GM21528 (cell line): ENCODE results near the gene ESYT2.
A peak's percentile ranks its signal among the peaks of the same experiment; 100 is the strongest.
"Not testable (repeated sequence)": the region's sequence is repeated elsewhere in the genome, so short reads cannot be mapped to it uniquely, and the experiment has no call there.

ENCODE experiments used
- ATAC-seq: cut with Tn5 transposase; IDR thresholded peaks from one replicate; pipeline ENCODE4 v1.9.1; 2021; ENCODE audit warnings: mild to moderate bottlenecking, moderate library complexity; ENCODE audit not compliant: unreplicated experiment, low FRiP score

Gene ESYT2

DNA sequence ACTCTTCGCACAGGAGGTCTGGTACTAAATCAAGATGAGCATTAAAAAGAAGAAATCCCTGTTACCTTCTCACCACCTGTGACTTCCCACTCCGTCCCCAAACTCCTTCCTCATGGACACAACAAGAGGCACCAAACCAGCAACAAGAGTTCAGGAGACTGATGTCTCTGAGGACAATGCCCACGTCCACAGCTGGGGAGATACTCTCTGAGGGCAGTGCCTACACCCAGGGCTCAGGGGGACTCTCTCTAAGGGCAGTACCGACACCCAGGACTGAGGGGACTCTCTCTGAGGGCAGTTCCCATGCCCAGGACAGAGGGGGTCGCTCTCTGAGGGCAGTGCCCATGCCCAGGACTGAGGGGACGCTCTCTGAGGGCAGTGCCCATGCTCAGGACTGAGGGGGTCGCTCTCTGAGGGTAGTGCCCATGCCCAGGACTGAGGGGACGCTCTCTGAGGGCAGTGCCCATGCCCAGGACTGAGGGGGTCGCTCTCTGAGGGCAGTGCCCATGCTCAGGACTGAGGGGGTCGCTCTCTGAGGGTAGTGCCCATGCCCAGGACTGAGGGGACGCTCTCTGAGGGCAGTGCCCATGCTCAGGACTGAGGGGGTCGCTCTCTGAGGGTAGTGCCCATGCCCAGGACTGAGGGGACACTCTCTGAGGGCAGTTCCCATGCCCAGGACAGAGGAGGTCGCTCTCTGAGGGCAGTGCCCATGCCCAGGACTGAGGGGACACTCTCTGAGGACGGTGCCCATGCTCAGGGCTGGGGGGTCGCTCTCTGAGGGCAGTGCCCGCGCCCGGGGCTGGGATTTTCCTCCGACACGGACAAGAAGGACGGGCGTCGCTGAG, 125.4 kb downstream of the ESYT2 start:
- not testable (repeated sequence) for ATAC-seq

DNA sequence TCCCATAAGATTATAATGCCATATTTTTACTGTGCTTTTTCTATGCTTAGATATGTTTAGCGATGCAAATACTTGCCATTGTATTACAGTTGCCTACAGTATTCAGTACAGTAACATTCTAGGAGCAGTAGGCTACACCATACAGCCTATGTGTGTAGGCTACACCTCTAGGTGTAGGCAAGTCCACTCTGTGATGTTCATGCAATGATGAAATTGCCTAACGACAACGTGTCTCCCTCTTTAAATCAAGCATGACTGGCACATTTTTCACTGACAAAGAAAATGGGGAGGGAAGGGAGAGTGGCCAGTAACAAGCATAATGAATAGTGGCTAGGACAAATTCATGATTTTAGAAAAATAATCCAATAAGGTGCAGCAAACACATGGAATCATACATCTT, 126.4 kb downstream of the ESYT2 start:
- ATAC-seq = no peak

DNA sequence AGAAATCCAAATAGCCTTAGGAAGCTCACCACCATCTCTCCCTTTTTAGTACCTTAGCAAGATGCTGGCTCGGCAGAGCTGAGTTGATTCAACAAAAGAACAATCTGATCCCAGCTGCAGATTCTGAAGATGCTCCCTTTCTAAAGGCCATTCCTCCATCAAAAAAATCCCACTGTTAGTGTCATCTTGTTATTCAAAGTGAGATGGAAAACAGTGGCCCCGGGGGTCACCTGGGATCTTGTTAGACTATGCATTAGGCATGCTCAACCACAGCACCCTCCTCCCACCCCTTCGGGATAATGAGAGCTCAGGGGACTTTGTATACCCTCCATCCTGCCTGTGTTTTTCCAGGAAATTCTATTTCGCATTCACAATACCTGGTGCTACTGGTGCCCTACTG, 127.1 kb downstream of the ESYT2 start:
- ATAC-seq = no peak

DNA sequence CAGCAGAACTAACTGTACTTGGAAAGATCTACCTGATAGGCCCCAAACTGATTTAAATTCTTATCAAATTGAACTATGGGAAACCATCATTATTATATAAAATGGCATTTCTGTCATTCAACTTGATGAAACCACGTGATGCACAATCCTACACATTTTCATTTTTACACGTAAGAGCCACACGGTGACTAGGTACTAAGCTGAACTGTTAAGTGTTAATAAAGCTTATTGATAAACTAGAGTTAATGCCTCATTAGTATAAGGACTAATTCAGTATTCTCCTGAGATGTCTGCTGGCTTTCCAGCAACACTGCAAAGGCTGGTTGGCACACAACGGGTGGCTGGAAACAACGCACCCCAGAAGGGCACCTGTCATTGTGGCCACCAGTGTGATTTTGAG, 129.3 kb downstream of the ESYT2 start:
- no peak for ATAC-seq

DNA sequence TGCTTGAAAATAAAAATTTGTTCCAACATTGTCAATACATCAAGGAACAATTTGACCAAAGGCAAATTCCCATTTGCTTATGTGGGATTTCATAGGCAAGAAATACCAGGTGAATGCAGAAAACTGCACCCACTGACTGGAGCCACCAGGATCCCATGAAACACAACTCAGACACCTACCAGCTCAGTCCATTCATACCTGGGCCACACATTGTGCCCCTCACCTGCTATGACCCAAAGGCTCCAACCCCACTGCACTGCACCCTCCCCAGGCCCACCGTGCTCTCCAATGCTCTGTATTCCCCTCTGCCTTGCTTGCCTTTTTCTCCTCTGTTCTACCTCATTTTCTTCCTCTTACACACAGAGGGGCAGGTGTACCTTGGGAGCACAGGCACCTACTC, 130.0 kb downstream of the ESYT2 start:
- ATAC-seq = no peak

DNA sequence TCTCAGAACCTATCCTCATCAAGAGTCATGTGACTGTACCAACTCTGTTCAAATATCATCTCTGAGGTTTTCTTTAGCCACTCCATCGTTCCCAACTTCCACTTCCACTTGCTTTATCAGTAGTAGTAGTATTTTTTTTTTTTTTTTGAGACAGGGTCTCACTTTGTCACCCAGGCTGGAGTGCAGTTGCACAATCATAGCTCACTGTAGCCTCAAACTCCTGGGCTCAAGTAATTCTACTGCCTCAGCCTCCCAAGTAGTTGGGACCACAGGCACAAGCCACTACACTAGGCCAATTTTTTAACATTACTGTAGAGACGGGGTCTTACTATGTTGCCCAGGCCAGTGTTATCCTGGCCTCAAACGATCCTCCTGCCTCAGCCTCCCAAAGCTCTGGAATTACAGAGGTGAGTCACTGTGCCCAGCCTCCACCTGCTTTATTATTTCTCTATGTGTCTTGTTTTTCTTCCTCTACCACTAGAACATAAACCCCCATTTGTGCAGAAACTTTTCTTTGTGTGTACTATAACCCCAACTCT, 130.6 kb downstream of the ESYT2 start:
- no peak for ATAC-seq

DNA sequence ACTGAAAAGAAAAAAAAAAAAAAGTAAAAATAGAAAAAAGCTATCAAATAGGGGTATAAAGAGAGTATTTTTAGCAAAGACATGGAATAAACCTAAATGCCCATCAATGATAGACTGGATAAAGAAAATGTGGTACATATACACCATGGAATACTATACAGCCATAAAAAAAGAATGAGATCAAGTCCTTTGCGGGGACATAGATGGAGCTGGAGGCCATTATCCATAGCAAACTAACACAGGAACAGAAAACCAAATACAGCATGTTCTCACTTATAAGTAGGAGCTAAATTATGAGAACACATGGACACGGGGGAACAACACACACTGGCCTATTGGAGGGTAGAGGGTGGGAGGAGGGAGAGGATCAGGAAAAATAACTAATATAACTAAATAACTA, 131.7 kb downstream of the ESYT2 start:
- not testable (repeated sequence) for ATAC-seq

DNA sequence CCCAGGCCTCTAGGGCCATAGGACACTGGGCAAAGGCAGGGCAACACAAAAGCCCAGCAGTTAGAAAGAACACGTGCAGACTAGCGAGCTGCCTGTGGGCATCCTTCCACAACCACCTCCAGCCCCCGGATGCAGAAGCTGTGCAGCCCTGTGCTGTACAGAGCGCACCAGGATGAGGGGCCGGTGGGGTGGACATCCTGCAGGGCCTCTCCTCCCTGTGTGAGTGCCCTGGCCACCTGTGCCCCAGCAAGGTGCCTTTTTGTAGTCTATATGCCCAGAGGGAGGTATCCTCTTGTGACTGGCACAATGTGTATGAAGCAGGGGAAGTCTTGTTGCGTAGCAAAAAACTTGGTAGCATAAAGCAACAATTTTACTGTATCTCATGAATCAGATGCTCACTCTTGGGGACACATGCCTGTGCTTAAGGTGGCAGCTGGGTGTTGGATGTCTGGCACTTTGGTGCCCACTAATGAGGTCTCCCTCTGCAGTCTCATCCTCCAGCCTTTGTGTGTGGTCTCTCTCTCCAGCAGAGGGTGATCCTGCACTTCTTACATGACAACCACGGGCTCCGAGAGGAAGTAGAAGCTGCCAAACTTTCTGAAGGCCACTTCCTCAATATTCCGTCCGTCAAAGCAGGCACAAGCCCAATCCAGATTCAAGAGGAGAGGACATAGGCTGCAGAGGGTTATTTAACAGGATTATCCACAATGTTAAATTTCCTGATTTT, 133.4 kb downstream of the ESYT2 start:
- ATAC-seq = peak; percentile 59

DNA sequence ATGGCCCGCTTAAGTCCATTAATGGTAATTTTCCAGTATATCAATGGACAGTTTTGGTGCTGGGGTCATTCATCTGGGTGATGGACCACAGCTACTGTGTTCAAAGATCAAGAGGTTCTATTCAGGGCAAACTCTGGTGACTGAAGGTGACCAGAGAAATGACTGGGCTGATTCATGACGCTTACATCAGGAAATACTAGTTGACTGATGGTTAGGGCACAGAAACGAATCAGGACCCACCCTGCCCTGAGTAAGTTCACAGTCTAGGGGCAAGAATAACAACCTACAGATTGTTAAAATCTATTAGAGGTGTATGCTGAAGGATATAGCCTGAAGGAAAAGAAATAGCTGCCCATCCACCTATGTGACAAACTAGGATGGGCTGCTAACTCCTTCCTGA, 134.3 kb downstream of the ESYT2 start:
- ATAC-seq = no peak

DNA sequence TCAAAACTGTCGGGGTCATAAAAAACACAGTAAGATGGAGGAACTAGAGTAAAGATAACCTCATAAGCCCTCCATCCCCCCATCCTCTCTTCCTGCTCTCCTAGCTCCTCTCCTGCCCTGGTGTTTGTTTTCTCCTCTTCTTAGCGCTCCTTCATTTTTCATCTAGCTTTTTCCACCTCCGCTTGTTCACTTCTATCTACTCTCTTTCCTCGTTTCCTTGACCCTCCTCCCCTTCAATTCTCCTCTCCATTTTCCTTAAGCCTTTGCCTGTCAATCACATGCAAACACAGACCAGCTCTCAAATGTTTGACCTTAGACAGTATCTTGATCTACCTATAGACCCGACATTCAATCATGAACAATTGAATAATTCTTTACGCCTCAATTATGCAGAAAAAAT, 134.7 kb downstream of the ESYT2 start:
- no peak for ATAC-seq

DNA sequence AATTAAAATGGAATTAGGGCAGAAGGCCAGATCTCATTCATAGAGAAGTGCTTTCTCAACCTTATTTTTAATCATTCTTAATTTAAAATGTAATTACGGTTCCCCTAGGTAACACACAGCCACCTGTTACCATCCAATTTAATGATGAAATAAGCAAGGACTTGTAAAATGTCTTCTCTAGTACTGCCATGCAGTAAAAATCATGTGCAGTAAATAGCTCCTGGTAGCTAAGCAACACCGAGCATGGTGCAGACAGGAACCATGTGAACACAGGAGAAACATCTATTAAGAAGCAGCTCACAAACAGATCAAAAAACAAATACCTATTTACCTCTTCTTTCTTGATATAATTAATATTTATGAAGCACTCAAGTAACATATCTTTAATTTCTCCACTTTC, 139.8 kb downstream of the ESYT2 start:
- ATAC-seq = no peak

DNA sequence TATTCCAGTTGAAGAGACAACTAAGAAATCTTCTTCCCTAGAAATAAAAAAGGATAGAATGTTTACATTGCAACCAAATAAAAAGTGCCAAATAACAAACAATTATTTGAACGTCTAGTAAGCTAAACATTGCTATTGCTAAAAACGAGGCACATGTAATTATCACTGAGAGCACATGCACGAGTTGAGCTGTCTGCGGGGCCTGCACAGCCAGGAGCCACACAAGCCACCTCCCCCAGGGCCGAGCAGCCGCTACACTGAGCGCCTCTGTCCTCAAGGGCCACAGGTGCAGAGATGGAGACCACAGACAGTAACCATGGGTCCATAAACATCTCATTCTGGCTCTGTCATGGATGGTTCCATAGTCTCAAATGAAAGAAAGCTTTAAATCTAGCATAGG, 141.9 kb downstream of the ESYT2 start:
- ATAC-seq = no peak

DNA sequence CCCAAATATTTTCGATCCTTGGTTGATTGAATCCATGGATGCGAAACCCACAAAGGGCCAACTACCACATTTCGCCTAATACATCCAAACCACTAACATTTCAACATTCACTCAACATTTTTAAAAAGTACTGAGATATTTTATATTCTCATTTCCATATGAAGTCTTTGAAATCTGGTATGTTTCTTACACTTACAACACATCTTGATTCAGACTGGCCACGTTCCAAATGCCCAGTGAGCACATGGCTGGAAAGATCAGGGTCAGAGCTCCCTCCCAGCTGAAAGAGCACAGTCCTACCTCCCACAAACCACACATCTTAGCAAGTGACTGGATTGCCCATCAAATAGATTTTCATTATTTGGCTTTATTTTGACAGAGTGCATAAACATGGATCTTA, 143.6 kb downstream of the ESYT2 start:
- ATAC-seq = no peak

DNA sequence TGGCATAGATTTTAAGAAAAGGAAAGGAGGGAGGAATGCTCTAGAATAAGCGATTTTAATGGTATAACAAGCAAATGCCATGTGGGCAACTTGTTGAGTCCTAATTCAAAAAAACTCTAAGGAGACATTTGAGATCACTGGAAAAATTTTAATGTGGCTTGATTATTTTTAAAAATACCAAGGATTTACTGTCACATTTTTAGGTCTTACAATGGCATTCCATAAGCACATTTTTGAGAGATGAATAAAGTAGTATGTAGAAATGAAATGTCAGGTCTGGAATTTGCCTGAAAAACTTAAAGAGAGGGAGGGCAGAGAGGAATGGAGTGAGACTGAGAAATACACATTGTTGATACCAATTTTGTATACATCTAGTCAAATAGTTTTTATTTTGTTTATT, 145.0 kb downstream of the ESYT2 start:
- ATAC-seq = no peak

DNA sequence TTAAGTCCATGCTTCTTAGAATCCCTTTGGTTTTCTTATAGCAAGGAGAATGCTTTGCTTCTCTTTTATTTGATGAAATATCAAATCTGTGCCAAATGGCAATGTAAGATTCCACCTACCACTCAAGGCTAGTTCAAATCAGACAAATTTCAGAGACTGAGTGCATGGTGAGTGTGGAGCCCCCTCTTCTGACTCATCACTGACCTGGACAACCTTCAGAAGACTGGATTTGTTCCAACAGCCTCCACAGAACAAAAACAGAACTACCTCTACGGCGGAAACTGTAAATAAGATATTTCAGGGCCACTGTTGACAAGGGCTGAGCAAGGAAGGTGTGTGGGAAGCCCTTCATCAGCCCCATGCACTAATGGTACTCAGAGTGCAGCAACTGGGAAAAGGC, 145.8 kb downstream of the ESYT2 start:
- no peak for ATAC-seq

DNA sequence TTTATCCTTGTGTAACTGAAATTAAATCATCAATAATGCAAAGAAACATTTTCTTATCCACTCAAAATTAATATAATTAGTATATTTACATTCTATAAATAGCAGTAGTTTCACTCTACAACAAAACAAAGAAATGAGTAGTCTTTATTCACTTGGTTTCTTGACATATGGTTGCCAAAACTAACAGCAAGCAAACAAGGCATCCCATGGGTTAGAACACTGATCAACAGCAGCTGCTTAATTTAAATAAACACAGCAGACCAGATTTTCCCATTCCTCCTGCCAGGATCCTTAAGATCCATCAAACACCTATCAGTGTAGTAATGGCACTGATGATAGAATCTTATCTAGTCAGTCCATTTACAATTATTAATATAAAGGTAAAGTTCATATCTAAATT, 146.9 kb downstream of the ESYT2 start:
- no peak for ATAC-seq
